IMR-90 (cell line): ENCODE results near the gene CHP2. TPM values are rescaled to one million over a fixed set of nuclear protein-coding genes. Genes with fewer than 3 reads are reported as not detected.

Source experiments
- ATAC-seq: fragments of 200-7000 bp; cut with Tn5 transposase; 2 replicates; pipeline ENCODE4 v1.9.1; 2020; ENCODE audit warnings: low read depth, mild to moderate bottlenecking, moderate library complexity
- BruUV-seq: library from RNA; stranded (reverse); fragments of 400-500 nt; replicated peaks from 2 replicates; lab custom pipeline; 2021; lab: Mats Ljungman, UMichigan
- CTCF ChIA-PET: fragments of 300-600 bp; formaldehyde crosslinking; extraction: SDS; loops from one replicate; lab custom pipeline; 2021; ENCODE audit warnings: antibody characterized with exemption; lab: Yijun Ruan, JAX
- POLR2A ChIA-PET: fragments of 300-600 bp; sonication (Branson Sonifier 250); formaldehyde crosslinking; loops from one replicate; lab custom pipeline; 2022; ENCODE audit warnings: antibody characterized with exemption; ENCODE audit not compliant: unreplicated experiment; lab: Charles Lee
- DNase-seq: peaks from one replicate; pipeline ENCODE4 v3.0.0; 2013
- H2AFZ ChIP-seq: replicated peaks from 2 replicates; pipeline ENCODE3; 2013; ENCODE audit warnings: low read length, mild to moderate bottlenecking; ENCODE audit not compliant: poor library complexity
- H2AK5ac ChIP-seq: 2 replicates; pipeline ENCODE4 v1.6.1; 2013; ENCODE audit warnings: low read depth, low read length, inconsistent platforms
- H2AK9ac ChIP-seq: replicated peaks from 2 replicates; pipeline ENCODE3; 2013; ENCODE audit warnings: mild to moderate bottlenecking, low read depth, low read length, moderate library complexity; ENCODE audit not compliant: poor library complexity
- H2BK120ac ChIP-seq: 2 replicates; pipeline ENCODE4 v1.6.1; 2013; ENCODE audit warnings: low read depth, low read length, inconsistent platforms
- H2BK15ac ChIP-seq: 3 replicates; pipeline ENCODE4 v1.6.1; 2013; ENCODE audit warnings: low read depth, low read length, inconsistent platforms
- H2BK20ac ChIP-seq: 2 replicates; pipeline ENCODE4 v1.6.1; 2013; ENCODE audit warnings: low read depth, mild to moderate bottlenecking, inconsistent platforms, low read length, moderate library complexity
- H2BK5ac ChIP-seq: 2 replicates; pipeline ENCODE4 v1.6.1; 2013; ENCODE audit warnings: mild to moderate bottlenecking, low read depth, low read length, inconsistent platforms; ENCODE audit not compliant: poor library complexity, severe bottlenecking
- H3K14ac ChIP-seq: replicated peaks from 2 replicates; pipeline ENCODE4 v1.6.1; 2013; ENCODE audit warnings: low read depth, low read length, inconsistent platforms
- H3K18ac ChIP-seq: 2 replicates; pipeline ENCODE4 v1.6.1; 2013; ENCODE audit warnings: low read depth, low read length, control low read depth
- H3K23ac ChIP-seq: 2 replicates; pipeline ENCODE4 v1.6.1; 2013; ENCODE audit warnings: low read depth, low read length, inconsistent platforms
- H3K27ac ChIP-seq: 2 replicates; pipeline ENCODE4 v1.5.1; 2013; ENCODE audit warnings: mild to moderate bottlenecking, control low read depth, low read length; ENCODE audit not compliant: insufficient read depth
- H3K27me3 ChIP-seq: 2 replicates; pipeline ENCODE4 v1.6.1; 2013; ENCODE audit warnings: low read length; ENCODE audit not compliant: control insufficient read depth, insufficient read depth
- H3K36me3 ChIP-seq: 2 replicates; pipeline ENCODE4 v1.6.1; 2013; ENCODE audit warnings: low read length, mixed read lengths; ENCODE audit not compliant: control insufficient read depth, insufficient read depth
- H3K4ac ChIP-seq: 2 replicates; pipeline ENCODE4 v1.6.1; 2013; ENCODE audit warnings: low read depth, low read length, inconsistent platforms
- H3K4me1 ChIP-seq: 2 replicates; pipeline ENCODE4 v1.6.1; 2013; ENCODE audit warnings: low read length, mixed read lengths; ENCODE audit not compliant: control insufficient read depth, insufficient read depth
- H3K4me2 ChIP-seq: 2 replicates; pipeline ENCODE4 v1.6.1; 2013; ENCODE audit warnings: low read depth, mild to moderate bottlenecking, control low read depth, low read length, moderate library complexity
- H3K4me3 ChIP-seq: 2 replicates; pipeline ENCODE4 v1.5.1; 2013; ENCODE audit warnings: low read depth, mild to moderate bottlenecking, control low read depth, low read length, moderate library complexity; ENCODE audit not compliant: insufficient read depth
- H3K56ac ChIP-seq: 2 replicates; pipeline ENCODE4 v1.6.1; 2013; ENCODE audit warnings: low read length, inconsistent platforms; ENCODE audit not compliant: insufficient read depth; ENCODE audit errors: extremely low read depth
- H3K79me1 ChIP-seq, 2 experiments: 2 replicates each; pipeline ENCODE4 v1.6.1; 2013; ENCODE audit warnings: low read length in 2 of 2, inconsistent platforms in 1 of 2, low read depth in 1 of 2
- H3K9ac ChIP-seq: 2 replicates; pipeline ENCODE4 v1.6.1; 2013; ENCODE audit warnings: low read depth, low read length, control low read depth
- H3K9me1 ChIP-seq: 2 replicates; pipeline ENCODE4 v1.6.1; 2013; ENCODE audit warnings: low read length, inconsistent platforms; ENCODE audit not compliant: insufficient read depth
- H3K9me3 ChIP-seq: 2 replicates; pipeline ENCODE4 v1.6.1; 2013; ENCODE audit warnings: low read length; ENCODE audit not compliant: control insufficient read depth, insufficient read depth
- H4K20me1 ChIP-seq: 2 replicates; pipeline ENCODE4 v1.6.1; 2013; ENCODE audit warnings: low read length, inconsistent platforms; ENCODE audit not compliant: insufficient read depth
- H4K5ac ChIP-seq: 2 replicates; pipeline ENCODE4 v1.6.1; 2013; ENCODE audit warnings: mild to moderate bottlenecking, low read depth, low read length, control low read depth
- H4K8ac ChIP-seq, 2 experiments: 2 replicates each; pipeline ENCODE4 v1.6.1; 2013; ENCODE audit warnings: low read depth in 2 of 2, low read length in 2 of 2, control low read depth in 1 of 2, inconsistent platforms in 1 of 2
- H4K91ac ChIP-seq: 2 replicates; pipeline ENCODE4 v1.6.1; 2013; ENCODE audit warnings: low read depth, low read length, inconsistent platforms; ENCODE audit not compliant: insufficient read depth
- BHLHE40 ChIP-seq: fragments of 150-350 bp; IDR thresholded peaks from 2 replicates; pipeline ENCODE4 v1.6.1; 2016; ENCODE audit warnings: mild to moderate bottlenecking, low read depth, low read length
- CEBPB ChIP-seq: IDR thresholded peaks from 2 replicates; pipeline ENCODE4 v1.6.1; 2012; ENCODE audit warnings: low read depth, low read length, improper control_type of control experiment
- CHD1 ChIP-seq: IDR thresholded peaks from 2 replicates; pipeline ENCODE4 v1.6.1; 2012; ENCODE audit warnings: low read depth, low read length, improper control_type of control experiment
- FOS ChIP-seq: fragments of 150-350 bp; IDR thresholded peaks from 2 replicates; pipeline ENCODE4 v1.6.1; 2016; ENCODE audit warnings: low read depth, low read length
- MAFK ChIP-seq: IDR thresholded peaks from 2 replicates; pipeline ENCODE4 v1.6.1; 2012; ENCODE audit warnings: low read depth, low read length, improper control_type of control experiment
- MAZ ChIP-seq: IDR thresholded peaks from 2 replicates; pipeline ENCODE4 v1.6.1; 2012; ENCODE audit warnings: low read depth, mild to moderate bottlenecking, low read length, improper control_type of control experiment, moderate library complexity, borderline replicate concordance
- MXI1 ChIP-seq: IDR thresholded peaks from 2 replicates; pipeline ENCODE4 v1.6.1; 2012; ENCODE audit warnings: low read depth, mild to moderate bottlenecking, low read length, moderate library complexity, borderline replicate concordance
- NFE2L2 ChIP-seq: fragments of 150-350 bp; IDR thresholded peaks from 2 replicates; pipeline ENCODE4 v1.6.1; 2016; ENCODE audit warnings: low read depth, mild to moderate bottlenecking, low read length
- POLR2A ChIP-seq: IDR thresholded peaks from 2 replicates; pipeline ENCODE4 v1.6.1; 2012; ENCODE audit warnings: mild to moderate bottlenecking, low read depth, low read length
- RAD21 ChIP-seq: IDR thresholded peaks from 2 replicates; pipeline ENCODE4 v1.6.1; 2012; ENCODE audit warnings: low read length, improper control_type of control experiment
- RCOR1 ChIP-seq: IDR thresholded peaks from 2 replicates; pipeline ENCODE4 v1.6.1; 2012; ENCODE audit warnings: mild to moderate bottlenecking, low read length, improper control_type of control experiment; ENCODE audit not compliant: insufficient replicate concordance
- RFX5 ChIP-seq: IDR thresholded peaks from 2 replicates; pipeline ENCODE4 v1.8.0; 2012; ENCODE audit warnings: low read depth, mild to moderate bottlenecking, low read length, moderate library complexity
- SMC3 ChIP-seq: fragments of 150-350 bp; IDR thresholded peaks from 2 replicates; pipeline ENCODE4 v1.6.1; 2016; ENCODE audit warnings: low read depth, mild to moderate bottlenecking, antibody characterized with exemption, low read length, moderate library complexity
- WGBS, 2 experiments: methylation state at CpG; one replicate each; pipeline versions ENCODE4 v1.1.5 to v1.1.7; 2013; ENCODE audit warnings: missing lambda C conversion rate in 2 of 2; ENCODE audit not compliant: insufficient read length in 1 of 2; ENCODE audit errors: extremely low coverage in 2 of 2; 5-methylcytosine and 5-hydroxymethylcytosine counted together
- dilution Hi-C: fragments of 300-500 bp; cut with HindIII; formaldehyde crosslinking; loops from one replicate; pipeline ENCODE4 v1.14.3; 2018; ENCODE audit warnings: low sequenced_read_pairs; ENCODE audit not compliant: unreplicated experiment
- in situ Hi-C: fragments of 300-500 bp; cut with MboI; formaldehyde crosslinking; loops from 3 replicates; pipeline ENCODE4 v1.14.3; 2019; ENCODE audit warnings: low sequenced_read_pairs, inconsistent platforms, mixed read lengths
- intact Hi-C: fragments of 100-400 bp; cut with micrococcal nuclease; formaldehyde crosslinking; loops from 2 replicates; pipeline ENCODE4 v1.10.0; 2022
- polyA plus RNA-seq, 3 experiments: library from polyadenylated mRNA; depleted of rRNA; stranded (reverse); fragments of >200 nt; gene quantifications; 2 replicates each; pipeline ENCODE4 v1.2.3, GENCODE V29; 2012; ENCODE audit warnings: low replicate concordance in 1 of 3
- total RNA-seq: library from RNA; depleted of rRNA; stranded (reverse); fragments of >200 nt; gene quantifications from 2 replicates; pipeline ENCODE4 v1.2.3, GENCODE V29; 2012
- TF ChIP-seq, protein P1 (sequence below): fragments of 150-350 bp; IDR thresholded peaks from 2 replicates; pipeline ENCODE4 v1.6.1; 2017; ENCODE audit warnings: mild to moderate bottlenecking, antibody characterized with exemption, low read length, low read depth
- TF ChIP-seq, protein P2 (sequence below): conservative IDR thresholded peaks from 2 replicates; pipeline ENCODE4 v1.5.1; 2012; ENCODE audit warnings: mild to moderate bottlenecking, low read depth, low read length, improper control_type of control experiment
- TF ChIP-seq, protein P3 (sequence below): fragments of 150-350 bp; IDR thresholded peaks from 2 replicates; pipeline ENCODE4 v1.6.1; 2016; ENCODE audit warnings: low read depth, mild to moderate bottlenecking, low read length, moderate library complexity, borderline replicate concordance

The CHP2 gene
- total and polyA plus RNA-seq, 2 of the 4 experiments (the other 2 are of a cell fraction), result not detected

DNA sequence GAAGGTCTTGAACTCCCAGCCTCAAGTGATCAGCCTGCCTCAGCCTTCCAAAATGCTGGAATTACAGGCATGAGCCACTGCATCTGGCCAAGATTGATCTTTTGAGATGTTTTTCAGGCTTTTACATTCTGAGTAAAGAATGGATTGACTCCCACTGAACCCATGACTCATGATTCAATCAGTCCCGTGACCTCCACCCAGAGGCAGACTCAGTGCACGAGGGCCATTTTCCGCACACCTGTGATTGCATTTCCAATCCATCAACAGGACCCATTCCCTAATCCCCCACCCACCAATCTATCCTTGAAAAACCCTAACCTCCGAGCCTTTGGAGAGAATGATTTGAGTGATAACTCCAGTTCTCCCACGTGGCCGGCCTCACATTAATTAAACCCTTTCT is 40.6 kb downstream of the CHP2 start:
- H2BK15ac ChIP-seq, result no peak overlapping the region
- no peak overlapping the region for H2BK5ac ChIP-seq
- TF ChIP-seq MAZ (no peak), MXI1 (no peak), RFX5 (no peak), CEBPB (no peak), BHLHE40 (no peak), RAD21 (no peak), MAFK (no peak), POLR2A (no peak), SMC3 (no peak), FOS (no peak), NFE2L2 (no peak), RCOR1 (no peak), CHD1 (no peak)
- TF ChIP-seq, protein P1, sequence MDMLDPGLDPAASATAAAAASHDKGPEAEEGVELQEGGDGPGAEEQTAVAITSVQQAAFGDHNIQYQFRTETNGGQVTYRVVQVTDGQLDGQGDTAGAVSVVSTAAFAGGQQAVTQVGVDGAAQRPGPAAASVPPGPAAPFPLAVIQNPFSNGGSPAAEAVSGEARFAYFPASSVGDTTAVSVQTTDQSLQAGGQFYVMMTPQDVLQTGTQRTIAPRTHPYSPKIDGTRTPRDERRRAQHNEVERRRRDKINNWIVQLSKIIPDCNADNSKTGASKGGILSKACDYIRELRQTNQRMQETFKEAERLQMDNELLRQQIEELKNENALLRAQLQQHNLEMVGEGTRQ, result no peak
- TF ChIP-seq, protein P2, sequence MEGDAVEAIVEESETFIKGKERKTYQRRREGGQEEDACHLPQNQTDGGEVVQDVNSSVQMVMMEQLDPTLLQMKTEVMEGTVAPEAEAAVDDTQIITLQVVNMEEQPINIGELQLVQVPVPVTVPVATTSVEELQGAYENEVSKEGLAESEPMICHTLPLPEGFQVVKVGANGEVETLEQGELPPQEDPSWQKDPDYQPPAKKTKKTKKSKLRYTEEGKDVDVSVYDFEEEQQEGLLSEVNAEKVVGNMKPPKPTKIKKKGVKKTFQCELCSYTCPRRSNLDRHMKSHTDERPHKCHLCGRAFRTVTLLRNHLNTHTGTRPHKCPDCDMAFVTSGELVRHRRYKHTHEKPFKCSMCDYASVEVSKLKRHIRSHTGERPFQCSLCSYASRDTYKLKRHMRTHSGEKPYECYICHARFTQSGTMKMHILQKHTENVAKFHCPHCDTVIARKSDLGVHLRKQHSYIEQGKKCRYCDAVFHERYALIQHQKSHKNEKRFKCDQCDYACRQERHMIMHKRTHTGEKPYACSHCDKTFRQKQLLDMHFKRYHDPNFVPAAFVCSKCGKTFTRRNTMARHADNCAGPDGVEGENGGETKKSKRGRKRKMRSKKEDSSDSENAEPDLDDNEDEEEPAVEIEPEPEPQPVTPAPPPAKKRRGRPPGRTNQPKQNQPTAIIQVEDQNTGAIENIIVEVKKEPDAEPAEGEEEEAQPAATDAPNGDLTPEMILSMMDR, result no peak
- TF ChIP-seq, protein P3, sequence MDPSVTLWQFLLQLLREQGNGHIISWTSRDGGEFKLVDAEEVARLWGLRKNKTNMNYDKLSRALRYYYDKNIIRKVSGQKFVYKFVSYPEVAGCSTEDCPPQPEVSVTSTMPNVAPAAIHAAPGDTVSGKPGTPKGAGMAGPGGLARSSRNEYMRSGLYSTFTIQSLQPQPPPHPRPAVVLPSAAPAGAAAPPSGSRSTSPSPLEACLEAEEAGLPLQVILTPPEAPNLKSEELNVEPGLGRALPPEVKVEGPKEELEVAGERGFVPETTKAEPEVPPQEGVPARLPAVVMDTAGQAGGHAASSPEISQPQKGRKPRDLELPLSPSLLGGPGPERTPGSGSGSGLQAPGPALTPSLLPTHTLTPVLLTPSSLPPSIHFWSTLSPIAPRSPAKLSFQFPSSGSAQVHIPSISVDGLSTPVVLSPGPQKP, result no peak
- no peaks in the 10 kb centered on the region for H3K9me3 ChIP-seq
- ATAC-seq (no peak), DNase-seq (no peak)
- no peaks in the 10 kb centered on the region for H3K27me3 ChIP-seq
- BruUV-seq, result no TSS peak
- no peak overlapping the region for H3K4ac ChIP-seq
- H3K4me2 ChIP-seq, result no peak overlapping the region
- H2AFZ ChIP-seq, result no peak overlapping the region
- POLR2A ChIA-PET, result no interaction called here
- no peak overlapping the region for H3K9ac ChIP-seq
- H2BK120ac ChIP-seq, result no peak overlapping the region
- H3K18ac ChIP-seq, result no peak overlapping the region
- in situ Hi-C loops (no loop called here), dilution Hi-C loops (no loop called here), intact Hi-C loops (no loop called here)
- no peaks in the 10 kb centered on the region for H4K20me1 ChIP-seq
- H2AK5ac ChIP-seq, result no peak overlapping the region
- CTCF ChIA-PET, result no interaction called here
- H3K14ac ChIP-seq, result no peak overlapping the region
- no peak overlapping the region for H4K91ac ChIP-seq
- no peak overlapping the region for H4K8ac ChIP-seq
- H2BK20ac ChIP-seq, result no peak overlapping the region
- H2AK9ac ChIP-seq, result no peak overlapping the region
- H3K23ac ChIP-seq, result no peak overlapping the region
- no peaks in the 10 kb centered on the region for H3K79me1 ChIP-seq
- WGBS, 2 experiments, result no CpG with 5 or more reads among the region's 6 CpGs
- no peak overlapping the region for H3K27ac ChIP-seq
- H3K4me3 ChIP-seq, result no peak overlapping the region
- no peaks in the 10 kb centered on the region for H3K4me1 ChIP-seq
- no peak overlapping the region for H4K5ac ChIP-seq
- H3K36me3 ChIP-seq, result no peaks in the 10 kb centered on the region
- no peak overlapping the region for H3K56ac ChIP-seq
- no peaks in the 10 kb centered on the region for H3K9me1 ChIP-seq
